Activated gamma-delta T cell treated with anti-CD3 and anti-CD28 coated beads, Interleukin-2, amount 50 U/mL, for 16 hours (primary cell): Measurements from ENCODE around the gene PAK5.

Experiments
- DNase-seq: peaks from one replicate; pipeline ENCODE4 v3.0.0-alpha.2; 2020; ENCODE audit warnings: low read depth

Gene PAK5

DNA sequence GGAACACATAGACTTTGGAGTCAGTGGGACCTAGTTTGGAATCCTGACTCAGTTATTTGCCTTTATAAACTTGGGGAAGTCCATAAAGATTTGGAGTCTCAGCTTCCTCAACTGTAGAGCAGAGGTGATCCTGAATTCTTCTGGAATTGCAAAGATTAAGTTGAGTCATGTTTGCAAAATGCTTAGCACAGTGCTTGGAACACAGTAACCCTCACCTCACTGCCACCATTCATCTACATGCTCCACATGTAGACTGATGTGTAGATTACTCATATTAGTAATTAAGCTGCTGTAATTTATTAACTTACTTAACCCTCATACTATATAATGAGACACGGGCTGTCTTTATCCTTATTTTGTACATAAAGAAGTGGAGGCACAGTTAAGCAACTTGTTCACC lies 263.0 kb downstream of the PAK5 start:
- DNase-seq, result no peak

DNA sequence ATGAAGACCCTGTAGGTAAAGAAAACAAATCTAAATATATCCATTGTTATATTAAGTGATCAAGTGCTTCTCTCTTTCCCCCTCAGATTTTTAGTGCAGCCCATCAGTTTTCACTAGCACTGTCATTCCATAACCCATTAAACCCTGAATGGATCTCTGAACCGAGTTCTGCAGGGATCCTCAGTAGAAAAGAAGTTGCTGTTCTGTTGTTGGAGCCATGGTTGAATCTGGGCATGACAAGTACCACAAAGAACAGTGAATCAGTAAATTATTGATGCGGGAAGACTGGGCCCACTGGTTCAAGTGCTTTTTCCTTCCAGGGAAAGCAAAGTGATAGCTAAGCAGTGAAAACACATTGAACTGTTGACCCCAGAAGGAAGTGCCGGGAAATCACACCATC lies 264.1 kb downstream of the PAK5 start:
- no peak for DNase-seq

DNA sequence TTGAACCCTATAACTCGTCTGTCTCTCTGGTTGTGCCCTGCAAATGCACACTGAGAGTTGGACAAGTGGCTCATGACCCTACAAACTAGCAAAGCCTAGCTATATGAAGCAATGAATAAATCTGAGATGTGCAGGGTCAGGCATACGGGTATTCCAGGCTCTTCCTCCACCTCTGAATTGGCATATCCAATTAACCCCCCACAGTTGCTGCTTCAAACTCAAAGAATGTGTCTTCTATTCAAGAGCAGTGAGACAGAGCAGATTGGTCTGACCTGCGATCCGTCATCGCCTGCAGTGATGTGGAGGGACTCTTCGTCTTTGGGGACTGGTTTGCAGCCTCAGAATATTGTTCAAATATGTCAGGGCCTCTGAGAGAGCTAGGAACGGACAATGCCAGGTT lies 264.7 kb downstream of the PAK5 start:
- DNase-seq, result no peak

DNA sequence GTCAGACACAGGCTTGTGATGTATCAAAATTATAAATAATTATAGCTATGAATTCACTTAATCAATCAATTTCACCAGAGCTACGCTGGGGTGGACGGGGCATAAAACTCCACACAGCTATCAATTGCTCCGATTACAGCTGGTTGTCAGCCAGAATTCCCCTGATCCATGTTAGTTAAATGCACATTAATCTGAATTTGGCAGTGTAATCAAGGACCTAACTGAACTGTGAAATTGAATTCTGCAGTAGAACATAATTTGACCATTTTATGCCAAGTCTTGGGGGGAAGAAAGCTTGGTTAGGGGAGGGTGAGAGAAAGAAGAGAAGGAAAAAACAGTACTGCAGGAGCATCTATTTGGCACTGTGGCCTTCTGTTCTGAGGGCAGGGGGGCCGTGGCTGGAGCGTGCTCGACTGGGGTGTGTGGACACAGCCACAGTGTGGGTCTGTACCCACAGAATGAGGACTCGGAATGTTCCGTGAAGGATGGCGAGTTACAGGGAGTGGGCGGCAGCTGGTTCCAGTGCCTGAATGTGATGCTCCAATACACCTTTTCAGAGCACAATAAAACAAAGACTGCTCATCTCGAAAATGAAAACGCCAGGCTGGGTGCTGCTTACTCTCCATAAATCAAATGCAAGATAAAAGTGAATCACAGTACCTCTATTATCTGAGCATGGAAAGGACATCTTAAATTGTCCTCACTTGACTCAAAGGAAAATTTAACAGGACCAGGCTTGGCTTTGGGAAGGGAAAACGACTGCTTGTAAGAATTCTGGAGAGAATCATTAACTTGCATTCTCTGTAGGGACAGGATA lies 265.3 kb downstream of the PAK5 start:
- no peak for DNase-seq

DNA sequence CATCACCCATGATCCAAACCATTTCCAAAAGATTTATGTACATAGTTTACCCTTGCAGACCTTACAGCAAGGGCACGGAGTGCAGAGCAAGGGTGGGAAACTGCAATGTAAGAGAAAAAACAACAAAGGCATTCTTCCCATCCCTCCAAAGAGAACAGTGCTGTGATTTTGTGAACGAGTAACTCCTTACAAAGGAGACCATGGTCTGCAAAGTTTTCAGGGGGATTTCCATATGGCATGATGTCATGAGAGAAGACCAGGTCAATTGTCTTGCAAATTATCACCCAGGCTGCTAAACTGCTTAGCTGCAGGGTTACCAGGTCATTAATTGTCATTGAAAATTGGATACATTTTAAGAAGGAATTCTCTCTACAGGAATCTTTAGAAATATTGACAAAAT lies 266.2 kb downstream of the PAK5 start:
- DNase-seq, result no peak

DNA sequence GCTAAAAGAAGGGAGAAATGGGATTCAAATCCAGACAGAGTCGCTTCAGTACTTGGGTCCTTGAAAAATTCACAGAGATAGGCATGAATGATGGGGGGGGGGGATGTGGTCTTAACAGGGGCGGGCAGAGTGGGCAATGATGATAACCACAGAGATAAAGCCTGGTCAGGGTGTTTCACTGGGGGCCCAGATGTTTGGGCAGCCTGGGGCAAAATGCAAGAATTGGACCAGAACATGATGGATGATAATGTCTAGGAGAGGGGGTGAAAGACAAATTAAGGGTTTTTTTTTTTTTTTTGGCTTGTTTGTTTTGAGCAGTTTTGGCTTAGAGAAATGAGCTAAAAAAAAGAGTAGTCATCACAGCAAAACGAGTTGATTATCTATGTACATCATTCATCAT lies 267.1 kb downstream of the PAK5 start:
- no peak for DNase-seq

DNA sequence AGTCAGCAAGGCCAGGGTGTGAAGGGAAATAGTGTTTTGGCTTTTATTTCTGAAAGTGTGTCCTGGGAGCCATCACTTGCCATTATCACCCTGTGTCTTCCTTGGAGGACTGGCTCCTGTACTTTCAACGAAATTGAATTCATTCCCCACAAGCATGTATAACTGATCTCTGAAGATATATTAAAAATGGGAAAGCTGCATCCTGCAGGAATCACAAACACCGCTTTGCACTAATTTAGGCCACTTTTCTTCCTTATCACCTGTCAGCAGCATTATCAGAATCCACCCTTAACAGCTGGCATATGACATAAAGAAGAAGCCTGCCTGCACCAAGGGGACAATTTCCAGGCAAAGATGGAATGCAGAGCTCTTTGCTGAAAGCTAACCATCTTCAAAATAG lies 268.3 kb downstream of the PAK5 start:
- DNase-seq, result no peak

DNA sequence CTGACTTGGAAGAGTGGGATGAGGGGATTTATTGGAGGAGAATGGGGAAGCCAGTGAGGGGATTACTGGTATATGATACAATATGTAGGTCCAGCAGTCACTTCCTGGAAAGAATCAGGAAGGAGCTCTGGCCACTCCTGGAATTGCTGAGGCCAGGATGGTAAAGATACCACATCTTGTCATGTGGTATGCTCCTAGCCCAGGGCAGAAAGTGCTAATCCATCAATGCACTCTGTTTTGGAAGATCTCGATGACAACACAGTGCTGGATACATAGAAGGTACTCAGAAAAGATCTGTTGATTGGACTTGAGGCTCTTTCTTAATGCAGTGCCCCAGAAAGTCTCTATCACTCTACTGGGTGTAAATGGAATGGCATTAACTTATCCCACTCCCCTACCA lies 271.9 kb downstream of the PAK5 start:
- DNase-seq, result no peak

DNA sequence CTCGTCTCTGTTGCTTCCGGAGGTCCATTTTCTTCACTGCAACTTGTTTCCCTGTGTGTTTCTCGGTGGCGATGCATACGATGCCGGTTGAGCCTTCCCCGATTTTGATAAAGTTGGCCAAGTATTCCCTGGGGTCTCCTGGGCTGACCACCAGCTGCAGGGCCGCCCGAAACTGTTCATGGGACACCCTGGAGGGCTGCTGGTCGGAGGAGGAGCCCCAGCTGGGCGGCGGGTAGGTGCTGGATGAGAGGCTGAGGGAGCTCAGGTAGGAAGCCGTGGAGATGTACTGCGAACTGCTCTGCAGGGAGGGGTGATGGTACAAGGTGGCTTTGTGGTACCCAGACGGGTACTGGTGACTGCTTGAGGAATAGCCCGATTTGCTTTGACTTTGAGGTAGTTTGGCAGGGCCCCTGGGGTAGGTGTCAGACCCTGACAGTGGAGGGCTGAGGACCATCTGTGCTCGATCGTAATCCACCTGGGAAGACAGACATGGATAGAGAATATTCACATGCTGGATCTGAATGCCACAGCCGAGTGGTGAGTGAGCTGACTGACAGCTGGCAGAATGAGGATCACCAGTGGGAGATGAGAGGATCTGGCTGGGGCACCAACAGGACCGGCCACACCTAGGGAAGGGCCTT lies 272.8 kb downstream of the PAK5 start:
- DNase-seq, result no peak

DNA sequence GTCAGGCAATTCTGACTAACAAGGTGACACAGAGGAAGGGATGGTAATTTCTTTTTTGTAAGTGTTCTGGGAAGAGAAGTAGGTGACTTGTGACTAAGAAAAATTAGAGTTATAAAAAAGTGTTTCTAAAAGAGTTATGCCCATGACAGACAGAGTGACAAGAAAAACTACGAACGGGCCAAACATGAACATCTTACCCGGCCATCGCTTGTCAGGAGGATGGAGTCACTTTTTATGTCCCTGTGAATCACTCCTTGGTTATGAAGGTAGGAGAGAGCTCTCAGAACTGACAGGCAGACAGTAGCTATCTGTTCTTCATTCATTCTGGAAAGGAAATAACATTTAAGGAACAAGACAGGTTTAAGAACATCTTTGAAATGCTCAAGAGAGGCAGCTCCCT lies 281.5 kb downstream of the PAK5 start:
- no peak for DNase-seq

DNA sequence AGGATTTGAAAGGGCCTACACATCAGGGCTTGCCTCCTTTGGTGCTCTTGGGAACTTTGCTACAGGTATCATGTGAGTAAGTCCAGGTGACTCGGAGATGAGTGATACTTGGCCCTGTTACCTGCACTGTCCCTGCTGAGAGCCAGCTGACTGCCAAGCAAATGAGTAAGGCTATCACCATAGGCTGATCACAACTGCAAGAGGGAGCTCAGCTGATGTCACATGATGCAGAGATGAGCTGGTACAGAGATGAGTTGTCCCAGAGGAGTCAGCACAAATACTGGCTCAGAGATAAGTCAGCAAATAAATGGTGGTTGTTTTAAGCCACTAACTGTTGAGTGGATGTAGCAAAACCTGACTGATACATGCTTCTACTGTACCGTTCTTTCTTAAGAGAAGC lies 283.1 kb downstream of the PAK5 start:
- DNase-seq, result no peak

DNA sequence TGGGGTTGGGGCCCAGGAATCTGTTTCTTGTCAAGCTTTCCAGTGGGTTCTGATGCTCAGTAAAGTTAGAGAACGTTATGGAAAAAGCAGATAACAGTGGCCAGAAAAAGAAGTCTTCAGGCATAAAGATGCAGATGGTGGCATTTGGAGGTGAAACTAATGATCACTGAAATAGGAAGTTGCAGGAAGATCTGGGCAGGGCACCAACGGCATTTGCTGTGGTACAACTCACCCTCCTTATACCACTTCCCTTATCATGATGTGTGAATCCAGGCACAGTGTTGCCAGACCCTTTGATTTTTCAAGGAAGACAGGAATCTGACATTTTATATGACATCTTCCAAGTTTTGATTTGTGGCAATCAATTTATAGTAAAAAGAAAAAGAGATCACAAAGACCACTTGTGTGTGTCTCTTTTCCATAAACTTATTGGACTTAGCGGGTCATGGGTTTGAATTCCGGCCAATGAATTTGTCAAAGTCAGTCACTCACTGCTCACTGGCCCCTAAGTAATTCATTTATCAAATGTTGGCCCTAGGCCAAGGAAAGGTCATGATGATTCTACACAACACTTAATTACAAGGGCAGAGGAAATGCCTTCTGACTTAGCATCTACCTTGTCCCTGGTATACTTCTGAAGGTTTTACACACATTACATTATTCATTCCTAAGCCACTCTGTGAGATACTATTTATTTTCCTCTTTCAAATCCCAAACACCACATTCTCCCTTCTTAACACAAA lies 286.9 kb downstream of the PAK5 start:
- no peak for DNase-seq

DNA sequence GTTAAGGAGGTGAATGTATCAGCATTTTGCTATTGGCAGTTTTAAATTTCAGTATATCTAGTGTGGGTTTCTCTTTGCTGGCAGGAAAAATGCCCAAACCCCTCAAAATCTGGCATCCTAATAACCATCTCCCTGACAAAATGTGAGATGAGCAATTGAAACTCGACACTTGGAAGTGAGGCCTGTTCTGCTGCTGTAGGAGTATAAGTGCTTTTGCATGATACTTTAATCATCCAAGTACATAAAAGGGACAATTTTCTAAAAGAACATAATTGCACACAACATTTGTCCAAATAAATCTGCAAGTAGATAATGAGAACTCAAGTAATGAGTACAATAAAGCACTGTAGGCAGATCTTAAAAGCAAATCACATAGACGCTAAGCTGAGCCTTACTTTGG lies 288.0 kb downstream of the PAK5 start:
- no peak for DNase-seq

DNA sequence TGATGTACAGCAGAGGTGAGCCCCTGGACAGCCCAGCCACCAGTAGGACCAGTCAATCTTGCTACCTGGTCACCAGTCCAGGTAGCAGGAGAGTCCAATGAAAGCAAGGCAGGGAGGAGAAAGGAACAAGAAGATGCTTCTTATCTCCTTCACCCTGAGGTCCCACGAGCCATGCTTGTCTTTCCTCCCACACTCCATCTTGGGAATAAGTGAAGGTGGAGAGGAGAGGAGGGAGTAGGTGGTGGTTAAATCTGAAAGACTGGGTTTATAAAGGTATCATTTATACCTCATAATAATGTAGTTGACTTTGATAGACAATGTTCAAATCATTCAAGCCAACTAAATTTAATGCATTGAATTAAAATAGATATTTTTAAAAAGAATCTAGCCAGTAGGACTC lies 288.6 kb downstream of the PAK5 start:
- DNase-seq, result no peak

DNA sequence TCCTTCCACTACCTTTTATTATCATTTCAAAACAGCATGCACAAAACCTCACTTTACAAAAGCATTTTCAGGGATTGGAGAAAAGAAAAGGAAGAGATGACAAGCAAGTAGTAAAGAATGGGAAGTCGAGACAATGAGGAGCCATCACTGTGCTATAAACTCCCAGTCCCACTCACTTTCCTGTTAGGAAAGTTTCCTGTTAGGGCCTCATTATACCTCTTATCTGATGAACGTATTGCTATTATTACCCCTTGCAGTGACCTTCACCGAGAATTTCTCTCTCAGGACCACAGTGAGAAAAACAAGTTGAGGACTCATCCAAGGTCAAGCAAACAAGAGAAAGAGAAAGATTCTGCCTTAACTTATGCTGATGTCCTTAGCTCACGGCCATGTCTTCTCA lies 295.7 kb downstream of the PAK5 start:
- no peak for DNase-seq

DNA sequence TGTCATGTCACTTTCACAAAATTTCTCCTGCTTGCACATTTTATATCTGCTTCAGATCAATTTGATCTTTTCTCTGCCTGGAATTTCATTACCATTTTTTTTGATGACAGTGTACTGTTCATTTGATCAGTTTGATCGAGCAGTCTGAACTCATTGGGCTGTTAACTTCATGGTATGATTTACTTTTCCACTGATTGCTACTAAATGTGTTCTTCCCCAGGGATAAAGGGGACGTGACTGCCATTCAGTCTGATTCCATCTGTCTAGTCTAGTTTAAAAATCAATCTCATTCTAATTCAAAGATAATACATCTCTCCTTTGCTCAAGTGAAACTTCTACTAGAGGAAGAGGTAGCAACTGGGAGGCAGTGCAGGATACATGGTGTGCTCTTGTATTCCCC lies 303.4 kb downstream of the PAK5 start:
- no peak for DNase-seq

DNA sequence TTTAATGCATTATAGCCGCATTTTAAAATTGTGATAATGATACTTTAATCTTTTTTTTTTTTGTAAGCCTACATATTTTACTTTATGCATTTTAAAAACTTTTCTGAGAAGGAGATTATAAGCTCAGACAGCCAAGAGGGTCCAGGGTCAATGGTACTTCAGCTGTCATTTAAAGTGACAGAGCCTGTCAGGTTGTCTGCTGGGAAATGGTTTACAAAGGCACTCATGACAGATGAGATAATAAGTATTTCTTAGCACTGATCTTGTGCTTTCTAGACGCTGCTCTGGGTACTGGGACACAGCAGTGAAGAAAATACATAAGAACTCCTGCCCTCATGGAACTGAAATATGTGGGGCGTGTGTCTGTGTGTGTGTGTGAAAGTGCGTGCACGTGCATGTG lies 304.9 kb downstream of the PAK5 start:
- DNase-seq, result no peak

DNA sequence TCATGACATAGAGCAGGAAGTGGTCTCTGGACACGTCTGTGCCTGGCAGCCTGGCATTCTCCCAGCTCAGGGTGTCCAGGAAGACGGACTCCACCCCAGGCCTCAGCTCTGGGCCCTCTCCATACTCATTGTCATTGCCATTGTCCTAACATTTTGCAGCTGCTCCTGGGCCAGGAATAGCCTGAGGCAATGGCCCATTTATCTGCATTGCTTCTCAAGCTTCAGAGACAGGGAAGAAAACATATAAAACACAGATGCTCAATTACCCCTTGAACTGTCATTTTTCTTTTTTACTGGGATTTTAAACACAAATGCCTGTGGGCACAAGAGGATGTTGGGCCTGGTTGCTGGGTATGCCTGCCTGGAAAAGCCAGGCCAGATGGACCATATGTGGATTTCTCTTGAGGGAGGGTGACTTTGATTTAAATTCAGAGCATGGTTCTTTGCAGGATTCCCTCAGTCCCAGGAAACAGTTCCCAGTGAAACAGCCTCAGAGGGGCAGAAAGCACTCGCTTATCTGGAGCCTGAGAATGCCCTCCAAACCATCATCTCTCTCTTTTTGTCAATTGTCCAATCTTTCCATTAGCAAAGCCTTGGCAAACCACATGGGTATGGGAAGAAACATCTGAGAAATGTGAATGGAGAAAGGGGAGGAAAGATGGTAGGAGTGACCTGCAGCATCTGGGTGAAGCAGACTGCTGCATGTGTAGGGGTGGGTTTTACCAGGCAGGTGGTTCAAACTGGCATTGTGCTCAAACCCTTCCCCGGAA lies 306.6 kb downstream of the PAK5 start:
- no peak for DNase-seq

DNA sequence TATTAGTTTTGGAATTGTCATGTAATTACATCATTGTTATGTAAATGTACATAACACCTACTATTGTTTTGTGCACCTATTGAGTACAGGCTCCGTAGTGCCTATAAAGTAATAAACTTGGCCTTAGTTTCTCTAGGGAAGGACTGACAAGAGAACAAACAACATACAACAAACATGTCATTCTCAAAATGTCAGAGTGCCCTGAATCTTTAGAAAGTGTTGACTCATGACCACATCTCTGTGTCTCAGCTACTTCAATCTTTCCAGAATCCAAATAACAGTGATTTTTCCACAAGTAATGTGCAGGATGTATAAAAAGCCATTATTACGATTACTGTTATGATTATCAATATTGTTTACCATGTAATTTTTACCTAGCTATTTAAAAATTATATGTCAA lies 307.3 kb downstream of the PAK5 start:
- DNase-seq, result no peak

DNA sequence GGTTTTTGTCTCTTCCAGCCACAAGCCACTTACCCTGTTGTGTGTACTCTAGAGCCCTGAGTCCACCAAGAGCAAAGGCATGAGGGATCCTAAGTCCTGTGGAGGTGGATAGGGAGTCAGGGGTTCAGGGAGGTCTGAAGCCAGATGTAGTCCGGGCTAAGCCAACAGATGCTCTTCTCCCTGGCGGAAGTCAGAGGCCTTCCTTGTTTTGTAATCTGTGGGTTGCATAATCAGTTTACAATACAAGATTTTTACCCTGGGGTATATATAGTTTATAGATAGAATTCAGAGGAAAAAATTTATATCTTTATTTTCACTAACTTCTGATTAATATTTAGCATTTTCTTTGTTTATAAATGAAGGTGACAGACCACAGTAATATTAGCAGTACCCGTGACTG lies 315.2 kb downstream of the PAK5 start:
- DNase-seq, result no peak

DNA sequence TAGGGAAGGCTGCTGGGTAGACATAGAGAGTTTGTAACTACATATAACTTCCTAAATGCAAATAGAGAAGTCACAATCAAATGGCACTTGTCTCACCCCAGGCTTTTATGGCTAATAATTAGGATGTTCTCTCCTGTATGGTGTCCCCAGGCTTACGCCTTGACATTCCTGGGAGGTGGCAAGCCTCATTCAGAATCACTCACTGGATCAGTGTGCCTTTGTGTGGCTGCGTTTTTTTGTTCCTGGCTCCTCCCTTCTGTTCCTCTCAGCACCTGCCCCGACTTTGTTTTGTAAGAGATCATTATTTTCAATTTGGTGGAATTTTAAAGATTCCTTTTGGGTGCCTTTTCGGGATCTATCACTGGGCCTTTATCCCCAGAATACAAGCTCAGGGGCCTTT lies 318.8 kb downstream of the PAK5 start:
- no peak for DNase-seq

DNA sequence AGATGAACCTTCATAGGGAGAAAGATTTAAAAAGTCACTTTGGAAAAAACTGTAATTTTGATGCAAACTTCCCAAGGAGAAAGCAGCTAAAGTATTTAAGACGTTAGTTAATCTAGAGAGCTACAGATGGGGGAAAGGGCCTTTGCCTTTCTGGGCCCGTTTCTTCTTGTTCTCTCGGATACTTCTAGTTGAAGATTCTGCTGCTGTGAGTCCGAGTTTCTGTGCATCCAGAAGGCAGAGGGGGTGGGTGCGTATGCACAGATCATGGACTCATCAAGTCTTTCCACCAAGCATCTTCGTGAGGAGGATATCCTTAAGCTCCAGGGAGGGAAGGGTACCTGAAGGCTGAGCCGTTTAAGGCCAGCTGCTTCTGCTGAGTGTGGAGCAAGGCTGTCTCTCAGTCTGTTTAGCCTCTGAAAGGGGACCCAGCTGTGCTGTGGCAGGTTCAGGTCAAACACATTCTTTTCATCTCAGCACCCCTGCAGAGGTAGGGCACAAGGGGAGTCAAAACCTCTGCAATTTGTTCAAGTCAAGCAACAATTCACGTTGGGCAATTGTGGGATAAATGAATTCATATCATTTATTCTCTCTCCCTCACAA lies 320.2 kb downstream of the PAK5 start:
- no peak for DNase-seq
